ACHN (cell line): ENCODE data around the gene SND1.

Experiments used
- DNase-seq: peaks from one replicate; pipeline ENCODE4 v3.0.0-alpha.2; 2015
- in situ Hi-C: cut with HindIII; loops from 2 replicates; pipeline ENCODE4 v1.10.0; 2017; ENCODE audit warnings: low sequenced_read_pairs, low pct_ligation_motif_present, low pct_unique_long_range_greater_than_20kb

Gene SND1

DNA sequence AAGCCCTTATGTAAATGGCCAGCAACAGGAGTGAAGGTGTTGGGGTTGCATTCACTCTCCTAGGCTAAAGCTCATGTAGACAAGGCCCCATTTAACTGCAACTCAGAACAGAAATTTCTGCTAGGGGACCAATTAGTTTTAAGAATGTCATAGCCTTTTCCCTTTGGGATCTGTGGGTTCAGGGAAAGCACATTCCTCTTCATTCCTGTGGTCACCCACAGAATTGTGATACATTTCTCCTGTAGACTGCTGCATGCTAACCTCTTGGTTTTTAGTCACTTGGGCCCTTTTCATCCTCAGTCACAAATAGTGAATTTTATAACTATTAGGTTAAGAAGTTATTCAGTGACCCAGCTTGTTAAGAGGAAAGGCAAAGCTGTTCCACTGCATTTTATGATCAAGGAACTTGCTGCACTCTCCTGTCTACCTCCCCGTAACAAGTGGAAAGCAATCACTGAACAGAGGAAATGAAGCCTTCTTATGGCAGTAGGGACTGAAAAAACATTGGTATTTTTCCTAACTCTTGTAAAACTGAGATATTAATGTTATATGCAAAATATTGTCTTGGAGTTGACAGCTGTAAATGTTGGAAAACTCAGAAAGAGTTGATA is 124.9 kb downstream of the SND1 start:
- DNase-seq, result peak; percentile 98

DNA sequence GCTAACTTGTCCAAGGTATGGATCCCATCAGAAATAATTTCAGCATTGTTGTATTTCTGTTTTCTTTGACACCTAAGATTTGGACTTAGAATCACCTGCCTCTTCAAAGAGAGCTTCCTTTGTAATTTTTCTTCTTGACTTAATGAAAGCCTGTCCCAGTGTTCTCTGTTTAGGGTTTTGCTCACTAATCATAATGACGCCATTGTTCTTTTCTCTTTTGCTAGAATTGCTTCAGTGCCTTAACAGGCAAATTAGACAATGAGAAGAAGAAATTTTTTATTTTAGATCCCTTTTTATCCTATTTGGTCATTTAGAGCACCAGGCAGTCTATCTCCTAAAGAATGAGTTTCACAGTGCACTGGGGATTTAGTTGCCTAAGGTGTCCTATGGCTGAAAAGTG is 128.5 kb downstream of the SND1 start:
- in situ Hi-C loops, result no loop called here
- DNase-seq, result no peak

More for the DNA sequence above, 124.9 kb downstream of the SND1 start:
- in situ Hi-C loops, result no loop called here

DNA sequence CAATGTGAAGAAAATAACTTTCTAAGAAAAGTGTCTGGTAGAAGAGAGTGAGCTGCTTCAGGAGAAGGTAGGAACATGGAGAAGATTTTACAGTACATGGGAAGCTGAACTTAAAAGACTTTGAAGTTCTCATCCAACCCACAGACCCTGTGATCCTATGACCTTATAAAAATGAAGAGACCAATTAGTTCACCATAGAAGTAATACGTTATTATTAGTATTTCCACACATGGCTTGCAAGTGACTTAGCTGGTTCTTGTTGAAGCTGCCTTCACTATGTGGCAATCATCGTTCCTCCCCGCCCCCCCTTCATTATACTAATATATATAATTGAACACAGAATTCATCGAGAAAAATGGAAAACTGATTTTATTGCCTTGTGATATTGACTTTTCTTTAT is 129.1 kb downstream of the SND1 start:
- in situ Hi-C loops, result no loop called here
- no peak for DNase-seq

DNA sequence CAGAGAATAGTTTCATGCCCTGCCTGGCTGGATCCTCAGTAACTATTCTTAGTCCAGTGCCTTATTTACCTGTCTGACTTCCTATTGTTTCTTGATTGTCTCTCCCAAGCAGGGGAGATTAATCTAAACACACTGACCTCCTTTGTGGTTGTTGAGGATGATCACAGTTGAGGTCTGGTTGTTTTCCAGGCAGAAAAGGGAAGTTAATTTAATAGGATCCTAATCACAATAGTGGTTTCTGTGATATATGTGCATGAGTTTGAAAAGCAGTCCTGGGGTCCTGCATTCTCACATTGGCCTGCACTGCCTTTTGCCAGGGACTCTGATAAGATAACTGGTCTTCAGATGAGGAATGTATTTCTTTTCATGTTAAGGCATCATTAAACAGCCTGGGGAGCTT is 130.1 kb downstream of the SND1 start:
- in situ Hi-C loops, result no loop called here

DNA sequence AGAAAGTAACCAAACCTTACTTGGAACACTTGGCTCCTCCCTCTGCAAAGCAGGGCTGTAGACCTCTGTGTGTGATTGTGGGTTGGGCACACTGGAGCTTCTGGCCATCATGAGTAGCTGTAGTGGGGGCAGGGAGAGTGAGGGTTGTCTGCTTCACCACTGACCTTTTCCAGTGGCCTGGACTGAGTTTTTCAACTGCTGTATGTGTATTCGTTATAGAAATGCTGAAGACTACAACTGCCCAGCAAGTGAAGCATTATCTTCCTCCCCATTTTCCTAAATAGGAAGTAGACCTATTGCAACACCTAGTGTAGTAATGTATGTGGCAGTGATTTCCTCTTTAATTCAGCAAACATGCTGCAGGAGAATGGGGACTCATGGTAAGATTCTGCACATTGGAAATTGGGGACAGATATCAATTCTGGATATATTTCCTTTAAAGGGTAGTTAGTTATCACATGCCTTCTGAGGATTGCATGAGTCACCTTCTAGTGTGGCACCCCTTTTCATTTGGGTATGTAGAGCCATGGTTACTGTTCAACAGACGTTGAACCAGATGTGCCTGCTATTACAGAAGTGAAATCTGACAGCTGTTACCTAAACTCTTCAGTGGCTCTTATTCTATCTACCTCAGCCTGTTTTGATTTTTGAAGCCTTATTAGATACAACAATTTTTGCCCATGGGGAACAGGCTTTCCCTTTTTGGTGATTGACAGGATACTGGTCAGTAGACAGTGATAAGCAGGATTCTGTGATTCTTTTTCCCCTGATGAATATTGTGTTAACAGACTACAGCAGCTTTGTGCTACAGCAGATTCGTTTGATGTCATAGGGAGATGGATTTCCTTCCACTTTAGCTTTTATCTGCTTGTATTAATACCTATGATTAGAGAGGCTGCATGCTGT is 130.9 kb downstream of the SND1 start:
- peak; percentile 24 for DNase-seq
- in situ Hi-C loops, result no loop called here

More for the DNA sequence above, 130.1 kb downstream of the SND1 start:
- no peak for DNase-seq

DNA sequence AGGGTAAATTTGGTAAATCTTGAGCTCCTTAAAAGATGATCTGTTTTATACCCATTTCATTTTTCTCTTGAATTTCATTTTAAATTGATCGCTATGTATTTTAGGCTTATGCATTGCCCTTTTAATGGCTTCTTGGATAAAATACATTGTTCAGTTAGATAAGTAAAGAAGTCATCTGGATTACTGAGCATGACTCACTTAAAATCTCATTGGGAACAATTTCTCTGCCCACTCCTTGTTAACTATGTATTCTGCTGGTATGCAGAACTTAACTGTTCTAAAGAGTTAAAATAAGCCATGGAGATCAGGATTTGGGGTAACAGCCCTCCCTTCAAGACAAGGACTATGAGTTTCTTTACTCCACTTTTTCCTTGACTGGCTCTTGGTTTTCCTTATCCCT is 134.2 kb downstream of the SND1 start:
- in situ Hi-C loops, result no loop called here

DNA sequence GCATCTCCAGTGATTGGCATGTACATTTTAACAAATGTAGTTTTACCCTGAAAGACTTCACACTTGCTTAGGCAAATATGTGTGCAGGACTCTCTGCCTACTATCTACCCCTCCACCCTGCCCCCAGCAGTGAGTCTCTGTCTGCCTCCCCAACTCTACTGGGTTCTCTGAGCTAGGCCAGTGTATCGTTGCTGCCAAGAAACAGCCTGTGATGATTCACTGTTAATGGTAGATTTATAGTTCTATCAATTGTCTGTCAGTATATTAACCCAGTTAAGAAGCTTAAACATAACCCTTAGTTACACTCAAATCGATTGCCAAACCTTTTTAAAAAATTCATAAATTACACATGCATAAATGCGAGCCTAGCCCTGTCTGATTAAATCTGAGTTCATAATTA is 137.0 kb downstream of the SND1 start:
- in situ Hi-C loops, result no loop called here
- no peak for DNase-seq

More for the DNA sequence above, 134.2 kb downstream of the SND1 start:
- no peak for DNase-seq

DNA sequence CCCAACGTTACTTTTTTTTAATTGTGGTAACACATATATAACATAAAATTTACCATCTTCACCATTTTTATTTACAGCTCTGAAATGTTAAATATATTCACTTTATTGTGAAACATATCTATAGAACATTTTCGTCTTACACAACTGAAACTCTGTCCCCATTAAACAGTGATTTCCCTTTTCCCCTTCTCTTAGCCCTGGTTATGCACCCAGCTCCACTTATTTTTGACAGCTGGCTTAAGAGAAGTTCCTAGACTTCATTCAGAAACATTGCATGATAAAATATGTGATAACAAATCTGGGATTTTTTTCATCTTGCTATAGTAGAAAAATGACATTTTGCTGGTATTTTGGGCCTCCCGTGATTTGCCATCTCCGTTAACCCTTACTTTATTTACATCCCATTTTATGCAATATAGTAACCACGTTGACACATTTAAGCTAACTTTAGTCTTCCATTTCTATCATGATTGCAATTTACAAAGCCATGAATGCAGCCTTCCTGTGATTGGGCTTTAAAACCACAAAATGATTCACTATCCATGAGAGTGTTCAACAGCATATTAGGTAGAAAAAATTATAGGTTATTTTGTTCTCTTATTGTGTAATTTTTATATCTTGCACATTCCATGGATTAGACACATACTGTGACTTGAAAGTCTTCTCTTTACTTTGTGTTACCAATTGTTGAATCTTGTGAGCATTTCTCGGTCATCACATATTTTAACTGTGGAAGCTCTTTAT is 139.6 kb downstream of the SND1 start:
- no peak for DNase-seq
- in situ Hi-C loops, result no loop called here

DNA sequence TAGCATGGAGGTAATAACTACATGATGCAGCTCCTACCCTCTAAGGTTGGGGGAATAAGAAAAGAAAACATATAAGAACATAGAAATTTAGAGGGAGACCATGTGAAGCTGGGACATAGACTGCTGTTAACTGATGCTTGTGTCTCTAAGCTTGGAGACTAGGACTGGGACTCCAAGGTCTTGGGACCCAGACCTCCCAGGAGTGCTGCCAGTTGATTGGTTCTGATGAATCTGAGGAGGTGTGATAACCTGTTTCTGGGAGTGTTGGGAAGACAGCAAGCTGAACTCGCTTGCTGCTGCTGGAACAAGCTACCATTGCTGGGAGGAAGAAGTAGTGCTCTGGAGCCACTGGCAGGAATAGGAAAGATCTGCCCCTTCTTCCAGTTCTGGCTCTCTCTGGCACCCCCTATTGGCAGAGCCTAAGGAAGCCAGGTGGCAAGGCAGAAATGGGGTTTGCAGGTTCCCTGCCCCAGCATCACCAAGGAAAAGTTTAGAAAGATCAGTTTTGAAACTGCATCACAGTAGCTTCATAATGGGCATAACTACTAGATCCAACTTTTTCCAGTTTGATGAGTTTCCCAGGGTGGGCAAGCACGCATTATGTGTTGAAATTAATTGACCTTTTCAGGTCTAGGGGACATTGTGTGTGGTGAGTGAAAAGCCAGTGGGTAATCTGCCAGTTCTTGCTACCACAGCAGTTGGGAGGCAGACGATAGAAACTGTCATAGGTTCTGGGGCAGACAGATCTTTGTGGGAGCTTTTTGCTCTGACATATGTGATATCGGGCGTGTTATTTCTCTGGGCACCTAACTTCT is 140.7 kb downstream of the SND1 start:
- peak; percentile 74 for DNase-seq
- in situ Hi-C loops, result no loop called here

DNA sequence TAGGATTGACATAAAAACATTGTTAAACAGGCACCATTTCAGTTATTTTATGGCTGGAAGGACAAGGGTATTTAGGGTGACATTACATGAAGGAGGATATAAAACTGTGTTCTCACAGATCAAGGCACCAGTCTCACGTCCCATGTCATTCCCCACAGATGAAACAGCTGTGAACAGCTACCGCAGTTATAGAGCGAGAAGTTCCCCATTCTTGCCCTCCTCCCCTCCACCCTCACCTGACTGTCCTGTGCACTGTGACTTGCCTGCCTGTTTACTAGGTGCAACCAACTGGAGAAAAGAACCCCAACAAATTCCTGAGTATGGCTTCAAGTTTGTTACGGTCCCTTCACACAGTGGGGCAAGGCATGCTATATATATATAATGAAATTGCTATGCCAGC is 141.6 kb downstream of the SND1 start:
- no peak for DNase-seq
- in situ Hi-C loops, result no loop called here

DNA sequence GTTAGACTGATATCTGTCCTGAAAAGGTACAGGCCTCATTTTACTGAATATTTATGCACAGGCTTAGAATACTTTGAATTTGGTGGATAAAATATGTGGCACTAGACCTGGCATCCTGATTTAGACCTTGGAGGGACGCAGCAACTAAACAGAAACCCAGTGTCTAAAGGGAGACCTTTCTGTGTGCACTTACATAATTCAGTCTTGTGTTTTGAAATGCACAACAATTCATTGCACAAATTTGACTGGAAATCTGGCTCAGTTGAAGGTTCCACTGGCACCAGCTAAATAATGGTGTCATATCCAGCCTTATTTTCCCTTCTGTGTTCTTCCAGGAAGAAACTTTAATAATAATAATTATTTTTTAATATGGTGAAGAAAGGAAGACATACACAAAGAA is 142.1 kb downstream of the SND1 start:
- in situ Hi-C loops, result no loop called here
- no peak for DNase-seq

DNA sequence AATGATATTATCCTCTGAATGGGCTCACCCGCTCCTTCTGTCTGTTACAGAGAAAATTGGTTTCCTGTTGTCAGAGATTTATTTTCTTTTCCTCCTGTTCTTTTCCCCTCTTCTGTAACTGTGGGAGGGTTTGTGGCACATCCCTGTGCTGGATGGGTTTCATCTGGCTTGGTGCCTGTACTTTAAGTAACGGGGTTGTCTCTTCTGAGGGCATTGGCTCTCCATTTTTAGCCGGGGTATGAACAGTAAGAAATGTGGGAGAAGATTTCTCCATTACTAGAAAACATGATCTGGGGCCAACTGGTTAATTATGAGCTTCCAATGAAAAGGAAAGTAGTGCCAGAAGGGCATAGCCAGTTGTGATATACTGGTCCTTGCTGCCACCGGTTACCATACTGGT is 142.6 kb downstream of the SND1 start:
- in situ Hi-C loops, result no loop called here
- no peak for DNase-seq

DNA sequence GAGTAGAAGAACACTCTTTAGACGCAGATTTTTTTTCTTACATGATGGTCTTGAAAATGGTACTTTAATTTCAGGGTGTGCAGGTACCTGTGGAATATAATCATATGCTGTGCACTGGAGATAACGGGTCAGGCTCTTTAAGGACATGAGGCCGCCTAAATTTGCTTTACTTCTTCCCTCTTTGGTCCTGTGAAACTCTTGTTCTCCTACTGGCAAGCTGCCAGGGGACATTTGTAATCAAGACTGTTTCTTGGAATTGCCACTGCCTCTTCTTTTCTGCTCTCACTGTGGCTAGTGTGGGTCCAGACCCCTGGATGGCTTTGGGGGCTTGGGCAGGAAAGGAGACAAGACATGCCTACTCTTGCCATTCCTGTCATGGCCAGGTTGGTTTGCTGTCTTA is 146.0 kb downstream of the SND1 start:
- in situ Hi-C loops, result no loop called here
- DNase-seq, result no peak

DNA sequence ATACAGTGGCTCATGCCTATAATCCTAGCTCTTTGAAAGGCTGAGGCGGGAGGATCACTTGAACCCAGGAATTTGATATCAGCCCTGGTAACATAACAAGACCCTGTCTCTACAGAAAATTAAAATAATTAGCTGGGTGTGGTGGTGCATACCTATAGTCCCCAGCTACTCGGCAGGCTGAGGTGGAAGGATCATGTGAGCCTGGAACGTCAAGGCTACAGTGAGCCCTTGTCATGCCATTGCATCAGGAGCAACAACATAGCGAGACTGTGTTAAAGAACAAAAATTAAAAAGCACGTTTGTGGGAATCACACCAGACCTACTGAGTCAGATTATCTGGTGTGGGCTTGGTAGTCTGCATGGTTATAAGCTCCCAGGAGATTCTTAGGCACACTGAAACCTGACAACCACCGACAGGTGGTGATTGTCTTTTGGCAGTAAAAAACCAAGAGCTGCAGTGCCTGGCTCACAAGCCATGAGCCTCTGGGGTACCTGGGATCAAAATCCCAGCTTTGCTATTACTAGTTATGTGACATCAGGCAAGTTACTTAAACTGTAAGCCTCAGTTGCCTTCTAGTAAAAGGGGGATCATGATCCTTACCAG is 146.9 kb downstream of the SND1 start:
- DNase-seq, result no peak
- in situ Hi-C loops, result no loop called here

DNA sequence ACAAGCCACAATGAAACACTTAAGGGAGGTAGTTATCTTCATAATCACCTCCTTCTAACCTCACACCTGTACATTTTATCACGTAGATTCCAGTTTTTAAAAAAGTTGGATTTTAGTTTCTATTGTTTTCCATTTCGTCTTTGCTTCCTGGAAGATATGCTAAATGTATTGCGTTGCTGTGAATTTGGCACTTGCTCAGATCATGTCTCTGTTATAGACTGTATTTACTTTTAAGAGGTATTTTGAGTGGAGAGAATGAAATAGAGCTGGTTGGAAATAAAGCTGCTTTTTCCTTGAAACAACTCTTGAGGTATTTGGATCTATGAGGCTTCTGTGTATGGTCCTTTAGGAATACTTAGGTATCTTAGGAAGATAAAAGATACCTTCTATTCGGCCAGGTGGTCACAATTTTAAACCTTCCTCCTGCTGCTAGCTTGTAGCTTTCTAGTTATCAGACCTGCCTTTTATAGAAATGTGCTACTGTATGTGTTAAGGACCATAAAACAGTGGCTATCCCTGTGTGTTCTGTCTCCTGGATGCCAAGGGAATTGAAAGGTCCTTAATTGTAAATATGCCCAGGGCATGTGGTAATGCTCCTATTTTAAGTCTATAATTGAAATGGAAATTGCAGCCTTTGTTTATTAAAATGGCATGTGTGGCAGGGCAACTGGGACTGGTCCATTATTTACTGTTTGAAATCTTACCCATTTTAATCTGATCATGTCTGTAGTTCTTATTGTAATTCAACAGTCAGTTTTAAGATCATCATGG is 147.7 kb downstream of the SND1 start:
- DNase-seq, result no peak
- in situ Hi-C loops, result no loop called here

DNA sequence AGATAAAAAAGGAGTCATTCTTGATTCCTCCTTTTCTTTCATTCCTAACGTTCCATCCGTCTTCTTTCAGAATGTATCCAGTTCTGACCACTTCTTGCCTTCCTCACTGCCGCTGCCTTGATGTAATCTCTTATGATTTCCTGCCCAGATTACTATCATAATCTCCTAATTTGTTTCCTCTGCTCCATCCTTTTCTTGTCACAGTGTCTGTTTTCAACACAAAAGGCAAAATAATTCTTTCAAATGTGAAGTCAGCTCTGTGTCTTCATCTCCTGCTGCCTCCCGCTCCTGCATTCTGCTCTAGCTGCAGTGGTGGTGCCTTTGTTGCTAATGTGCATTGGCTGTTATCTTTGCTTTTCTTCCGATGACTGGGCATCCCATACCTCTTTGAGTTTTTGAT is 150.9 kb downstream of the SND1 start:
- no peak for DNase-seq
- in situ Hi-C loops, result no loop called here

DNA sequence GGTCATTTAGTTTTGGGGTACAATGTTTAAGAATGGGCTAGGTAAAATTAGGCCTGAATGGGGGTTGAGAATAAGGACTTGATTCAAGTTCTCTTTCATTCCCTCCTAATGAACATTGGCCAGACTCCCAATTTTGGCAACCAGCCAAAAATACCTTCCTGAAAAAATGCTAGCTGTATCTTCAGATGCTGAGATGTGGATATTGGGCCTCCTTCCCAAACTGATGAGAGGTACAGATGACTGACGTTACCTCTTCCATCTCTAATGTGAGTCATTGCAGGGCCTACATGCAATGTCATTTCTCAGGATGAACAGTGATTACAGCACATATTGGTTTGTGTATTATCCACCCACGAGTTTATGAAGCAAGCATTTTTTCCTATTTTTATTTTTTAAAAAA is 151.6 kb downstream of the SND1 start:
- in situ Hi-C loops, result no loop called here
- DNase-seq, result no peak

DNA sequence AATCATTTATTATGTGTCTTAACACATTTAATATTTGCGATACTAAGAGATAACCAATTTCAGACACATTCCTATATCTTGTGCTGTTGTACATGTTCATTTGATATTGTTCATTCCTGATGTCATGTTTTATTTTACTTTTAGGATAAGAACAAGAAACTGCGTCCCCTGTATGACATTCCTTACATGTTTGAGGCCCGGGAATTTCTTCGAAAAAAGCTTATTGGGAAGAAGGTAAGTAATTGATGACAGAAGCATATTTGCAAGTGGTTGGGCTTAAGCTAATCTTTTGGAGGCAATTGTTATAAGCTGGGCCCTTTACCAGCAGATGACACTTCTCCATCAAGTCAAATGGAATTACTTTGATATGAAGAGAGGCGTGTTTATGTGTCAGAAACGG is 155.3 kb downstream of the SND1 start:
- in situ Hi-C loops, result no loop called here
- DNase-seq, result no peak
